Peyer's patch (tissue), 4 donors: ENCODE results near the gene WDR87.
"Not testable (repeated sequence)": the region's sequence is repeated elsewhere in the genome, so short reads cannot be mapped to it uniquely, and the experiment has no call there.

Experiments
- CTCF ChIP-seq, 6 experiments: fragments of 450-650 bp in 4 of 6; fragments of 200-600 bp in 2 of 6; sonication (generic) in 1 of 6; IDR thresholded peaks; one replicate each; pipeline ENCODE4 v1.5.1; 2017 to 2019; ENCODE audit warnings: antibody characterized with exemption in 6 of 6, mild to moderate bottlenecking in 3 of 6, moderate library complexity in 1 of 6
- POLR2A ChIP-seq, 2 donors: fragments of 450-650 bp; IDR thresholded peaks; one replicate each; pipeline ENCODE4 v1.5.1; 2017; ENCODE audit warnings: antibody characterized with exemption in 2 of 2, mild to moderate bottlenecking in 2 of 2, moderate library complexity in 2 of 2

- not testable (repeated sequence) for TF ChIP-seq CTCF, POLR2A (IDR thresholded peaks at IDR 0.05)
Measured at GRCh38 chr19:37924573-37924972, 18.2 kb upstream of the WDR87 start.
